A549 (cell line): ENCODE data around the gene FXYD3. TPM values are rescaled to one million over a fixed set of nuclear protein-coding genes. Genes with fewer than 3 reads are reported as not detected.

Experiments
- ATAC-seq, 2 experiments: fragments of 200-7000 bp in 1 of 2; fragments of >200 bp in 1 of 2; cut with Nextera tagmentation in 1 of 2; cut with Tn5 transposase in 1 of 2; 3 replicates each; pipeline versions ENCODE4 v1.8.0 to v1.9.1; 2018 to 2020; ENCODE audit warnings: mild to moderate bottlenecking in 1 of 2, moderate library complexity in 1 of 2
- CTCF ChIA-PET: fragments of 300-600 bp; sonication (Branson Sonifier 250); formaldehyde crosslinking; extraction: SDS; loops from one replicate; lab custom pipeline; 2021; ENCODE audit warnings: antibody characterized with exemption, inconsistent platforms; lab: Yijun Ruan, JAX
- POLR2A ChIA-PET: fragments of 350-600 bp; formaldehyde crosslinking; extraction: SDS; loops from one replicate; lab custom pipeline; 2021; ENCODE audit warnings: antibody characterized with exemption, inconsistent platforms; lab: Yijun Ruan, JAX
- DNase-seq, 2 experiments: peaks; one replicate each; pipeline versions ENCODE4 v3.0.0 to v3.0.0-alpha.2; 2011 to 2016; ENCODE audit warnings: low read depth in 1 of 2, low spot score in 1 of 2
- FAIRE-seq: peaks from 2 replicates; lab custom pipeline; 2011; peaks lifted over from hg19 to GRCh38; lab: Jason Lieb, UNC
- H3K27ac ChIP-seq, 2 experiments: fragments of >200 bp; sonication (Bioruptor Twin); formaldehyde crosslinking; 3 replicates each; pipeline ENCODE4 v1.5.1; 2016 to 2017
- H3K4me1 ChIP-seq: fragments of >200 bp; sonication (Bioruptor Twin); formaldehyde crosslinking; 3 replicates; pipeline ENCODE4 v1.6.1; 2016
- H3K4me2 ChIP-seq: fragments of >200 bp; sonication (Bioruptor Twin); formaldehyde crosslinking; 3 replicates; pipeline ENCODE4 v1.6.1; 2016
- H3K4me3 ChIP-seq: fragments of >200 bp; sonication (Bioruptor Twin); formaldehyde crosslinking; 3 replicates; pipeline ENCODE4 v1.5.1; 2016
- H3K9me3 ChIP-seq: fragments of >200 bp; sonication (Bioruptor Twin); formaldehyde crosslinking; 3 replicates; pipeline ENCODE4 v1.6.1; 2016
- BCL3 ChIP-seq: fragments of >200 bp; sonication (Bioruptor Twin); formaldehyde crosslinking; IDR thresholded peaks from 3 replicates; pipeline ENCODE4 v1.6.1; 2016
- CBX2 ChIP-seq: fragments of 200-600 bp; sonication (generic); IDR thresholded peaks from 2 replicates; pipeline ENCODE4 v1.6.1; 2016; ENCODE audit warnings: low read depth, mild to moderate bottlenecking, borderline replicate concordance
- CBX8 ChIP-seq: fragments of 200-600 bp; sonication (generic); IDR thresholded peaks from 2 replicates; pipeline ENCODE4 v1.6.1; 2016
- CEBPB ChIP-seq, 2 experiments: fragments of >200 bp in 1 of 2; sonication (Bioruptor Twin) in 1 of 2; formaldehyde crosslinking in 1 of 2; IDR thresholded peaks; 2 replicates each; pipeline ENCODE4 v1.6.1; 2012 to 2016
- CHD2 ChIP-seq: fragments of 150-350 bp; IDR thresholded peaks from 2 replicates; pipeline ENCODE4 v1.6.1; 2014; ENCODE audit warnings: low read length; ENCODE audit not compliant: partially characterized antibody
- CHD4 ChIP-seq: fragments of 200-600 bp; sonication (generic); IDR thresholded peaks from 2 replicates; pipeline ENCODE4 v1.6.1; 2016; ENCODE audit warnings: antibody characterized with exemption, mild to moderate bottlenecking, borderline replicate concordance
- EHF ChIP-seq: fragments of 250-450 bp; sonication (Bioruptor Pico); IDR thresholded peaks from 2 replicates; pipeline ENCODE4 v1.5.0; 2020; ENCODE audit warnings: mild to moderate bottlenecking
- FOSL2 ChIP-seq, 2 experiments: fragments of 450-650 bp in 1 of 2; fragments of >200 bp in 1 of 2; sonication (Bioruptor Twin) in 1 of 2; formaldehyde crosslinking; IDR thresholded peaks; 2 replicates each; pipeline versions ENCODE4 v1.5.0 to v1.6.1; 2016 to 2020; ENCODE audit warnings: mild to moderate bottlenecking in 1 of 2, moderate library complexity in 1 of 2
- HEYL ChIP-seq: fragments of 250-450 bp; sonication (Bioruptor Pico); IDR thresholded peaks from 2 replicates; pipeline ENCODE4 v1.8.0; 2021; ENCODE audit warnings: mild to moderate bottlenecking, moderate library complexity
- HOXB13 ChIP-seq: fragments of 250-450 bp; sonication (Bioruptor Pico); IDR thresholded peaks from 2 replicates; pipeline ENCODE4 v1.5.0; 2020; ENCODE audit warnings: low read depth, mild to moderate bottlenecking, moderate library complexity
- HOXB5 ChIP-seq: fragments of 250-450 bp; sonication (Bioruptor Pico); IDR thresholded peaks from 2 replicates; pipeline ENCODE4 v1.5.0; 2020; ENCODE audit warnings: mild to moderate bottlenecking, moderate library complexity
- NPAS2 ChIP-seq: fragments of 250-450 bp; sonication (Bioruptor Pico); IDR thresholded peaks from 2 replicates; pipeline ENCODE4 v1.8.0; 2022; ENCODE audit warnings: mild to moderate bottlenecking, moderate library complexity, borderline replicate concordance
- NR3C1 ChIP-seq: fragments of >200 bp; sonication (Bioruptor Twin); formaldehyde crosslinking; IDR thresholded peaks from 3 replicates; pipeline ENCODE4 v1.6.1; 2017
- PHF8 ChIP-seq: fragments of 200-600 bp; sonication (generic); IDR thresholded peaks from 2 replicates; pipeline ENCODE4 v1.6.1; 2016; ENCODE audit warnings: low read depth, mild to moderate bottlenecking, antibody characterized with exemption, moderate library complexity, borderline replicate concordance
- RAD21 ChIP-seq, 2 experiments: fragments of >200 bp in 1 of 2; sonication (Bioruptor Twin) in 1 of 2; formaldehyde crosslinking in 1 of 2; IDR thresholded peaks in 1 of 2; conservative IDR thresholded peaks in 1 of 2; 2 replicates in 1 of 2; 3 replicates in 1 of 2; pipeline ENCODE4 v1.6.1; 2012 to 2018; ENCODE audit warnings: inconsistent platforms in 1 of 2
- RNF2 ChIP-seq: fragments of 200-600 bp; sonication (generic); IDR thresholded peaks from 2 replicates; pipeline ENCODE4 v1.6.1; 2016; ENCODE audit warnings: low read depth, mild to moderate bottlenecking, antibody characterized with exemption, moderate library complexity, borderline replicate concordance
- SREBF2 ChIP-seq: fragments of 450-650 bp; IDR thresholded peaks from 2 replicates; pipeline ENCODE4 v1.6.1; 2014; ENCODE audit warnings: mild to moderate bottlenecking, moderate library complexity
- TFCP2L1 ChIP-seq: fragments of 250-450 bp; sonication (Bioruptor Pico); IDR thresholded peaks from 2 replicates; pipeline ENCODE4 v1.5.0; 2021; ENCODE audit warnings: mild to moderate bottlenecking
- USF2 ChIP-seq: fragments of 450-650 bp; IDR thresholded peaks from 2 replicates; pipeline ENCODE4 v1.6.1; 2014; ENCODE audit warnings: antibody characterized with exemption
- ZC3H11A ChIP-seq: fragments of 450-650 bp; IDR thresholded peaks from 2 replicates; pipeline ENCODE4 v1.6.1; 2014; ENCODE audit warnings: antibody characterized with exemption, mild to moderate bottlenecking
- ZNF302 ChIP-seq: fragments of 250-450 bp; sonication (Bioruptor Pico); IDR thresholded peaks from 2 replicates; pipeline ENCODE4 v1.9.0; 2021; ENCODE audit warnings: inconsistent platforms, mild to moderate bottlenecking, moderate library complexity
- WGBS: methylation state at CpG from one replicate; pipeline ENCODE4 v1.1.6; 2017; ENCODE audit errors: missing lambda C conversion rate; 5-methylcytosine and 5-hydroxymethylcytosine counted together
- polyA plus RNA-seq, 4 experiments: library from polyadenylated mRNA; depleted of rRNA in 3 of 4; stranded (reverse); fragments of >200 nt; fragmentation: RNase III in 1 of 4; extraction: RNeasy Plus Mini Kit Qiagen cat#74134 plus additional on column Dnase treatment in 1 of 4; gene quantifications; 2 replicates in 3 of 4; 3 replicates in 1 of 4; pipeline ENCODE4 v1.2.3, GENCODE V29; 2011 to 2017
- TF ChIP-seq, protein P1 (sequence below): fragments of >200 bp; sonication (Bioruptor Twin); formaldehyde crosslinking; IDR thresholded peaks from 2 replicates; pipeline ENCODE4 v1.6.1; 2016
- TF ChIP-seq, protein P2 (sequence below): IDR thresholded peaks from 2 replicates; pipeline ENCODE4 v1.6.1; 2012
- TF ChIP-seq, protein P3 (sequence below): fragments of 200-600 bp; sonication (generic); IDR thresholded peaks from 2 replicates; pipeline ENCODE4 v1.6.1; 2016; ENCODE audit warnings: antibody characterized with exemption, mild to moderate bottlenecking, moderate library complexity

The FXYD3 gene
- polyA plus RNA-seq, 2 of the 4 experiments (the other 2 are of a cell fraction) = 0.32 TPM; not detected in 1

DNA sequence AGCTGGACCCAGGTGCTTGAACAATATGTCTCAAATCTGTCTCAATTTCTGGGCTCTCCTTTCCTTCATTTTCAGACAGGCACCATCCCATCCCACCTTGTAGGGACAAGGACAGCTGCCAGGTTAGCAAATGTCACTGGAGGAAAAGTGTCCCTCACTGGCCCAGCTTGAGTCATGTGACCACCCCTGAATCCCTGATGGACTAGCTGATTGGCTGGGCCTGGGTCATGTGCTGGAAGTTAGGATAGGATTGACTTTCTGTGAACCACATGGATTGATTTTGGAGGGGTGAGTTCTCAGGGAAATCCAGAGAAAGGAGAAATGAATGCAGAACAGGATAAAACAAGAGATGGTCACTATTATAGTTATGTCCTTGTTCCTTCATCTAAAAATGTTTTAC lies 28.2 kb upstream of the FXYD3 start:
- ChIA-PET POLR2A (no interaction called here), CTCF (interaction anchor here (0.9 to 9.9 kb wide), 17 partner anchors 9 to 249 kb away, joined by 3 to 102 read pairs (median 5); partner anchors contain the start of genes FXYD3 and LGI4)

DNA sequence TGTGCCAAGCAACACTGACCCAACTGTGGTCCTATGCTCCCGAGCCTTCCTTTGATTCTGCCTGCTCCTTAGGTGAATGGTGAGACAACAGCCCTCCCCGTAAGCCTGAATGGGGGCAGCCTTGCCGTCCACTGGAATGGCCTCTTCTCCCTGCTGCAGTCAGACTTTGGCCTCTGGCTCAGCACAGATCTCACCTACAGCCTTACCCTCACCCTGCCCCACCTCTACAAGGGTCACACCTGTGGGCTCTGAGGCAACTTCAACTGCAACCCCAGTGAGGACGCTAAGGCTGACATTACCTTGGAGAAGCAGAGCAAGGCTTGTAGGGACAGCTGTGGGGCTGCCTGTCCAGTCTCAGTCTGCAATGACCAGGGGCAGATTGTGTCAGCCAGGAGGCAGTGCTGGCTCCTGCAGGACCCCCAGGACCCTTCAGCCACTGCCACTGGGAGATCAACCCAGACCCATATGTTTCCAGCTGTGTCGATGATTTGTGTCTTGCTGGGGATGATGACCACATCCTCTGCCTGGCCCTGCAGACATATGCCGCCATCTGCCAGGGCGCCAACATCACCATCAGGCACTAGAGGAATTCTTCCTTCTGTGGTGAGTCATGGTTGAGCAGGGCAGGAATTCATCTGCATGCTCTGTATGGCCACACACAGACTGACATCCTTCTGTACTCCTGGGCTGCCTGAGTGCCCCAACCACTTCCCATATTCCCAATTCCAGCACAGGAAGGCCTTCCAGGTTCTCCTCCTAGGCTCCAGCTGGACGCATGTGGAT lies 27.3 kb upstream of the FXYD3 start:
- peaks cover 11% of the 10 kb centered on the region; the same call in 2 of the 3 replicates for H3K4me1 ChIP-seq
- no peak overlapping the region for H3K4me2 ChIP-seq
- no peak overlapping the region for H3K4me3 ChIP-seq
- DNase-seq = peak; percentile 51 to 70
- H3K27ac ChIP-seq = no peak overlapping the region
- WGBS = 59% methylated on average over 8 of the region's 8 CpGs
- CTCF ChIA-PET = interaction anchor here (0.7 to 9.9 kb wide), 12 partner anchors 11 to 115 kb away, joined by 3 to 102 read pairs (median 8); partner anchors contain the start of gene FXYD3
- no peaks in the 10 kb centered on the region for H3K9me3 ChIP-seq
- peak; percentile 79 for ATAC-seq
- TF ChIP-seq RNF2 = no peak
- TF ChIP-seq CEBPB (IDR thresholded peaks at IDR 0.05) = no peak
- TF ChIP-seq CBX2 = no peak
- no peak for TF ChIP-seq CHD4
- TF ChIP-seq EHF (CRISPR knock-in tag) = no peak
- no peak for TF ChIP-seq RAD21 (conservative IDR thresholded peaks at IDR 0.05 in 1 of 2, IDR thresholded peaks at IDR 0.05 in 1 of 2)
- peak; percentile 32; the same call in 1 of the 2 replicates for TF ChIP-seq FOSL2 (IDR thresholded peaks at IDR 0.05)
- TF ChIP-seq FOSL2 (CRISPR knock-in tag; IDR thresholded peaks at IDR 0.05) = peak; percentile 73
- peak; percentile 88 for FAIRE-seq
- POLR2A ChIA-PET = no interaction called here

More for the DNA sequence above, 28.2 kb upstream of the FXYD3 start:
- FAIRE-seq (no peak), DNase-seq (no peak), ATAC-seq (no peak)
- H3K4me2 ChIP-seq = no peak overlapping the region
- no peak overlapping the region for H3K27ac ChIP-seq
- H3K9me3 ChIP-seq = peaks cover 3% of the 10 kb centered on the region; the same call in 1 of the 3 replicates
- peaks cover 11% of the 10 kb centered on the region; the same call in 2 of the 3 replicates for H3K4me1 ChIP-seq
- TF ChIP-seq USF2 (peak; percentile 91), CBX8 (no peak)
- H3K4me3 ChIP-seq = no peak overlapping the region

- Histone ChIP-seq H3K4me1 (peaks cover 11% of the 10 kb centered on the region; the same call in 2 of the 3 replicates), H3K4me2 (no peak overlapping the region), H3K9me3 (no peaks in the 10 kb centered on the region), H3K4me3 (no peak overlapping the region), H3K27ac (no peak overlapping the region)
- TF ChIP-seq CHD4 (no peak), FOSL2 (IDR thresholded peaks at IDR 0.05) (no peak), FOSL2 (CRISPR knock-in tag; IDR thresholded peaks at IDR 0.05) (no peak), HOXB5 (CRISPR knock-in tag) (no peak), SREBF2 (no peak), CHD2 (no peak), TFCP2L1 (CRISPR knock-in tag) (no peak), HEYL (no peak), ZNF302 (CRISPR knock-in tag) (no peak), BCL3 (no peak), RAD21 (conservative IDR thresholded peaks at IDR 0.05 in 1 of 2, IDR thresholded peaks at IDR 0.05 in 1 of 2) (no peak), ZC3H11A (no peak), HOXB13 (CRISPR knock-in tag) (no peak), NR3C1 (no peak), PHF8 (no peak), NPAS2 (no peak)
- TF ChIP-seq, protein P1, sequence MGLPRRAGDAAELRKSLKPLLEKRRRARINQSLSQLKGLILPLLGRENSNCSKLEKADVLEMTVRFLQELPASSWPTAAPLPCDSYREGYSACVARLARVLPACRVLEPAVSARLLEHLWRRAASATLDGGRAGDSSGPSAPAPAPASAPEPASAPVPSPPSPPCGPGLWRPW = no peak
- TF ChIP-seq, protein P2, sequence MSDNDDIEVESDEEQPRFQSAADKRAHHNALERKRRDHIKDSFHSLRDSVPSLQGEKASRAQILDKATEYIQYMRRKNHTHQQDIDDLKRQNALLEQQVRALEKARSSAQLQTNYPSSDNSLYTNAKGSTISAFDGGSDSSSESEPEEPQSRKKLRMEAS = no peak
- TF ChIP-seq, protein P3, sequence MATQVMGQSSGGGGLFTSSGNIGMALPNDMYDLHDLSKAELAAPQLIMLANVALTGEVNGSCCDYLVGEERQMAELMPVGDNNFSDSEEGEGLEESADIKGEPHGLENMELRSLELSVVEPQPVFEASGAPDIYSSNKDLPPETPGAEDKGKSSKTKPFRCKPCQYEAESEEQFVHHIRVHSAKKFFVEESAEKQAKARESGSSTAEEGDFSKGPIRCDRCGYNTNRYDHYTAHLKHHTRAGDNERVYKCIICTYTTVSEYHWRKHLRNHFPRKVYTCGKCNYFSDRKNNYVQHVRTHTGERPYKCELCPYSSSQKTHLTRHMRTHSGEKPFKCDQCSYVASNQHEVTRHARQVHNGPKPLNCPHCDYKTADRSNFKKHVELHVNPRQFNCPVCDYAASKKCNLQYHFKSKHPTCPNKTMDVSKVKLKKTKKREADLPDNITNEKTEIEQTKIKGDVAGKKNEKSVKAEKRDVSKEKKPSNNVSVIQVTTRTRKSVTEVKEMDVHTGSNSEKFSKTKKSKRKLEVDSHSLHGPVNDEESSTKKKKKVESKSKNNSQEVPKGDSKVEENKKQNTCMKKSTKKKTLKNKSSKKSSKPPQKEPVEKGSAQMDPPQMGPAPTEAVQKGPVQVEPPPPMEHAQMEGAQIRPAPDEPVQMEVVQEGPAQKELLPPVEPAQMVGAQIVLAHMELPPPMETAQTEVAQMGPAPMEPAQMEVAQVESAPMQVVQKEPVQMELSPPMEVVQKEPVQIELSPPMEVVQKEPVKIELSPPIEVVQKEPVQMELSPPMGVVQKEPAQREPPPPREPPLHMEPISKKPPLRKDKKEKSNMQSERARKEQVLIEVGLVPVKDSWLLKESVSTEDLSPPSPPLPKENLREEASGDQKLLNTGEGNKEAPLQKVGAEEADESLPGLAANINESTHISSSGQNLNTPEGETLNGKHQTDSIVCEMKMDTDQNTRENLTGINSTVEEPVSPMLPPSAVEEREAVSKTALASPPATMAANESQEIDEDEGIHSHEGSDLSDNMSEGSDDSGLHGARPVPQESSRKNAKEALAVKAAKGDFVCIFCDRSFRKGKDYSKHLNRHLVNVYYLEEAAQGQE = no peak
- DNase-seq (no peak), ATAC-seq (no peak), FAIRE-seq (no peak)
- ChIA-PET CTCF (interaction anchor here (0.7 to 5.2 kb wide), 27 partner anchors 9 to 451 kb away, joined by 3 to 69 read pairs (median 9); partner anchors contain the start of genes GRAMD1A and LGI4), POLR2A (no interaction called here)
- 74% methylated on average over 8 of the region's 8 CpGs for WGBS
Measured at GRCh38 chr19:35089554-35089953, 26.1 kb upstream of the FXYD3 start.
